ENCODE measurements around the gene FTCD. TPM values are rescaled to one million over a fixed set of nuclear protein-coding genes. Genes with fewer than 3 reads are reported as not detected.

FTCD gene
- total RNA-seq, 2 experiments from 2014 or later: 0.06 to 1.1 TPM

DNA sequence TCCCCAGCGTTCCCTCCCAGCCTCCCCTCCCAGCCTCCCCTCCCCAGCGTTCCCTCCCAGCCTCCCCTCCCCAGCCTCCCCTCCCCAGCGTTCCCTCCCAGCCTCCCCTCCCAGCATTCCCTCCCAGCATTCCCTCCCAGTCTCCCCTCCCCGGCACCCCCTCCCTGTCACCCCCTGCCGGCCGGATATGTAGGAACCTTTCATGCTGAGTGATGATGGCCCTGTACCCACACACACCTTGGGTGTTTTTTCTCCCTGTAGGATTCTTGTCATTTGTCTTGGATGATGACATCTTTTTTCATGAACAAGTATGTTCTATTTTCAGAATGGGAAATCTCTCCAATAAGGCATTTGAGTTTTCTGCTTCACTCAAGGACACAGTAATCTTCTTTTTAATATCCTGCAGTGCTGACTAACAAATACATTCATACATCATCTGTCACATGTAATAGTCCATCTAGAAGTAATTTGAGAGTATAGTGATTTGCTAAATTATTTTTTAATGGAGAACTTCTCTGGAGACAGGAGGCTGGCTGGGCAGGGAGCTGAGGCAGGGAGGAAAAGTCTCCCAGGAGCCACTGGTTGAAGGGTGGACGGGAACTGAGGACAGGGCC lies 19.5 kb downstream of the FTCD start:
- Histone ChIP-seq H3K27ac (ENCODE audit: low read depth, low read length, poor library complexity, severe bottlenecking) (no peak overlapping the region), H3K9me3 (ENCODE audit: low read length) (no peaks in the 10 kb centered on the region), H3K4me2 (ENCODE audit: low read length) (no peak overlapping the region), H2AFZ (ENCODE audit: low read length) (no peak overlapping the region), H3K36me3 (ENCODE audit: insufficient read depth, low read length) (no peaks in the 10 kb centered on the region), H4K20me1 (ENCODE audit: insufficient read depth, low read length) (no peaks in the 10 kb centered on the region), H3K79me2 (ENCODE audit: insufficient read depth, low read depth, low read length) (no peaks in the 10 kb centered on the region), H3K4me3 (ENCODE audit: low read depth, low read length, poor library complexity, severe bottlenecking) (no peak overlapping the region), H3K4me1 (ENCODE audit: insufficient read depth, low read length, poor library complexity, severe bottlenecking) (no peaks in the 10 kb centered on the region), H3K9me2 (ENCODE audit: insufficient read depth, low read length) (no peaks in the 10 kb centered on the region)
- ChIA-PET CTCF (ENCODE audit: unreplicated experiment) (no interaction called here), POLR2A (no interaction called here)
- DNase-seq (ENCODE audit: low spot score): no peak
- TF ChIP-seq EZH2phosphoT487 (IDR thresholded peaks at IDR 0.05; ENCODE audit: borderline replicate concordance, low read depth, low read length) (no peak), CTCF (conservative IDR thresholded peaks at IDR 0.05; ENCODE audit: low read length) (no peak)
- intact Hi-C loops (cut with micrococcal nuclease; ENCODE audit: unreplicated experiment): no loop called here
- no TSS peak for BruUV-seq (replicated peaks)

DNA sequence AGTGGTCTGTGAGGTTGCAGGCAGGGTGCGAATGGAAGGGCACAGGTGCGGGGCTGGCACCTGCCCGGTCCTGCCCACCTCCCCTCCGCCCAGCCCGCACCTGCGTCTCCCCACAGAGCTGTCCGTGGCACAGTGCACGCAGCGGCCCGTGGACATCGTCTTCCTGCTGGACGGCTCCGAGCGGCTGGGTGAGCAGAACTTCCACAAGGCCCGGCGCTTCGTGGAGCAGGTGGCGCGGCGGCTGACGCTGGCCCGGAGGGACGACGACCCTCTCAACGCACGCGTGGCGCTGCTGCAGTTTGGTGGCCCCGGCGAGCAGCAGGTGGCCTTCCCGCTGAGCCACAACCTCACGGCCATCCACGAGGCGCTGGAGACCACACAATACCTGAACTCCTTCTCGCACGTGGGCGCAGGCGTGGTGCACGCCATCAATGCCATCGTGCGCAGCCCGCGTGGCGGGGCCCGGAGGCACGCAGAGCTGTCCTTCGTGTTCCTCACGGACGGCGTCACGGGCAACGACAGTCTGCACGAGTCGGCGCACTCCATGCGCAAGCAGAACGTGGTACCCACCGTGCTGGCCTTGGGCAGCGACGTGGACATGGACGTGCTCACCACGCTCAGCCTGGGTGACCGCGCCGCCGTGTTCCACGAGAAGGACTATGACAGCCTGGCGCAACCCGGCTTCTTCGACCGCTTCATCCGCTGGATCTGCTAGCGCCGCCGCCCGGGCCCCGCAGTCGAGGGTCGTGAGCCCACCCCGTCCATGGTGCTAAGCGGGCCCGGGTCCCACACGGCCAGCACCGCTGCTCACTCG lies 23.3 kb downstream of the FTCD start:
- Histone ChIP-seq H3K9me2 (ENCODE audit: insufficient read depth, low read length) (no peaks in the 10 kb centered on the region), H3K79me2 (ENCODE audit: insufficient read depth, low read depth, low read length) (no peaks in the 10 kb centered on the region), H3K4me3 (ENCODE audit: low read depth, low read length, poor library complexity, severe bottlenecking) (no peak overlapping the region), H2AFZ (ENCODE audit: low read length) (no peak overlapping the region), H3K36me3 (ENCODE audit: insufficient read depth, low read length) (no peaks in the 10 kb centered on the region), H3K4me1 (ENCODE audit: insufficient read depth, low read length, poor library complexity, severe bottlenecking) (no peaks in the 10 kb centered on the region), H4K20me1 (ENCODE audit: insufficient read depth, low read length) (no peaks in the 10 kb centered on the region), H3K4me2 (ENCODE audit: low read length) (no peak overlapping the region), H3K27ac (ENCODE audit: low read depth, low read length, poor library complexity, severe bottlenecking) (no peak overlapping the region), H3K9me3 (ENCODE audit: low read length) (no peaks in the 10 kb centered on the region)
- CTCF ChIA-PET (ENCODE audit: unreplicated experiment): no interaction called here
- no TSS peak for BruUV-seq (replicated peaks)
- DNase-seq (ENCODE audit: low spot score): no peak
- intact Hi-C loops (cut with micrococcal nuclease; ENCODE audit: unreplicated experiment): no loop called here
- TF ChIP-seq EZH2phosphoT487 (IDR thresholded peaks at IDR 0.05; ENCODE audit: borderline replicate concordance, low read depth, low read length): no peak
- no peak for TF ChIP-seq CTCF (conservative IDR thresholded peaks at IDR 0.05; ENCODE audit: low read length)
- POLR2A ChIA-PET: no interaction called here

DNA sequence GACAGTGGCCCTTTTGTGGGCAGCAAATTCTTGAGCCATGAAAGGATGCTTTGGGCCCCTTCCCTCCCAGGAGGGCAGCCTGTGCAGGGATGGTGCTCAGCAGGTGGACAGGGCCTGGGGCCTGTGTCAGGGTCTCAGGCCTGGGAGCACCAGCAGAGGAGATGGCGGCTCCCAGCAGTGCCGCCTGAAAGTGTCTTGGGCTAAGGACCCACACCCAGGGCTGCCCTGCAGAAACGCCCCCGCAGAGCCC lies 23.9 kb downstream of the FTCD start:
- ChIA-PET POLR2A (no interaction called here), CTCF (ENCODE audit: unreplicated experiment) (no interaction called here)
- Histone ChIP-seq H3K9me3 (ENCODE audit: low read length) (no peaks in the 10 kb centered on the region), H3K4me2 (ENCODE audit: low read length) (no peak overlapping the region), H3K27ac (ENCODE audit: low read depth, low read length, poor library complexity, severe bottlenecking) (no peak overlapping the region), H3K79me2 (ENCODE audit: insufficient read depth, low read depth, low read length) (no peaks in the 10 kb centered on the region), H3K4me1 (ENCODE audit: insufficient read depth, low read length, poor library complexity, severe bottlenecking) (no peaks in the 10 kb centered on the region), H2AFZ (ENCODE audit: low read length) (no peak overlapping the region), H3K9me2 (ENCODE audit: insufficient read depth, low read length) (no peaks in the 10 kb centered on the region), H4K20me1 (ENCODE audit: insufficient read depth, low read length) (no peaks in the 10 kb centered on the region), H3K4me3 (ENCODE audit: low read depth, low read length, poor library complexity, severe bottlenecking) (no peak overlapping the region), H3K36me3 (ENCODE audit: insufficient read depth, low read length) (no peaks in the 10 kb centered on the region)
- TF ChIP-seq EZH2phosphoT487 (IDR thresholded peaks at IDR 0.05; ENCODE audit: borderline replicate concordance, low read depth, low read length) (no peak), CTCF (conservative IDR thresholded peaks at IDR 0.05; ENCODE audit: low read length) (no peak)
- no TSS peak for BruUV-seq (replicated peaks)
- no peak for DNase-seq (ENCODE audit: low spot score)
- intact Hi-C loops (cut with micrococcal nuclease; ENCODE audit: unreplicated experiment): no loop called here
